DMS 273 (cell line): ENCODE measurements around the gene CCR9.
"Not testable (repeated sequence)": the region's sequence is repeated elsewhere in the genome, so short reads cannot be mapped to it uniquely, and the experiment has no call there.

Source experiments
- DNase-seq: peaks from one replicate; lab custom pipeline; 2025; ENCODE audit not compliant: unreplicated experiment; lab: John Stamatoyannopoulos, UW

Gene CCR9

GRCh38 chr3:45885979-45886705 lies at the start of gene CCR9:
Gene CCR9 (plus strand): TSS chr3:45886543. CDS start chr3:45894934, 8,391 bp downstream.
- DNase-seq, result no peak

DNA sequence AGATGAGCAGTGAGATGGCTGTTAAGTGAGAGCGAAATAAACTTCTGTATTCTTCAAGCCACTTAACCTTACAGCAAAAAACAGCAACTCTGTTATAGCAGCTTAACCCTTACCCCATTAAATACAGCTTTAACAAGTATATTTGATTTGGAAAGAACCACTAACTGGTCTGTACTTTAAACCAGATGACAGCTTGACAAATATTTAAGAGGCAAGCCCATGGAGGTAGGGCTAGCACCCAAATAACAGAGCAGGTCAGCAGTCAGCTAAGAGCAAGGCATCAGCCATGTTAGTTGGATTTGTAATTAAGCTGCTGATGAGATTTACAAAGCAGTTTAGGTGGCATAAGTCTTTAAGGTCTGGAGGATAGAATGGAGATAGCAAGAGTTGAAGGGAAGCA lies 47.9 kb upstream of the CCR9 start:
- no peak for DNase-seq

DNA sequence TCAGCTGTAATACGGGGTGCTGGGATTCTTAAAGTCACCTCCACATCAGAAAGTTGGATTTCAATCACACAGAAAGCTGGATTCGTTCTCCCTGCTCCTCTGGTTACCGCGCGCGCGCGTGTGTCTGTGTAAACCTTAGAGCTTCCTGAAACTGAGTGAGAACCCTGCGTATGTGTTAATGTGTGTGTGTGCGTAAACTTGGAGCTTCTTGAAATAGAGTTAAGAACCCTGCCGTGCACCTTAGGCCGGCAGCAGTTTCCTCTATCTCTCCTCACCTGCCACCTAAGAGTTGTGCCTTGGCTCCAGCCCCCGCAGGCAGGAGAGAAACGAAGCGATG lies 45.0 kb upstream of the CCR9 start:
- DNase-seq, result peak; percentile 45

GRCh38 chr3:45841757-45842491 lies 44.4 kb upstream of the CCR9 start, which contains the start of gene LZTFL1:
Gene LZTFL1 (minus strand): TSS chr3:45842119. CDS start chr3:45841991, 128 bp downstream.
- DNase-seq, result peak; percentile 96

DNA sequence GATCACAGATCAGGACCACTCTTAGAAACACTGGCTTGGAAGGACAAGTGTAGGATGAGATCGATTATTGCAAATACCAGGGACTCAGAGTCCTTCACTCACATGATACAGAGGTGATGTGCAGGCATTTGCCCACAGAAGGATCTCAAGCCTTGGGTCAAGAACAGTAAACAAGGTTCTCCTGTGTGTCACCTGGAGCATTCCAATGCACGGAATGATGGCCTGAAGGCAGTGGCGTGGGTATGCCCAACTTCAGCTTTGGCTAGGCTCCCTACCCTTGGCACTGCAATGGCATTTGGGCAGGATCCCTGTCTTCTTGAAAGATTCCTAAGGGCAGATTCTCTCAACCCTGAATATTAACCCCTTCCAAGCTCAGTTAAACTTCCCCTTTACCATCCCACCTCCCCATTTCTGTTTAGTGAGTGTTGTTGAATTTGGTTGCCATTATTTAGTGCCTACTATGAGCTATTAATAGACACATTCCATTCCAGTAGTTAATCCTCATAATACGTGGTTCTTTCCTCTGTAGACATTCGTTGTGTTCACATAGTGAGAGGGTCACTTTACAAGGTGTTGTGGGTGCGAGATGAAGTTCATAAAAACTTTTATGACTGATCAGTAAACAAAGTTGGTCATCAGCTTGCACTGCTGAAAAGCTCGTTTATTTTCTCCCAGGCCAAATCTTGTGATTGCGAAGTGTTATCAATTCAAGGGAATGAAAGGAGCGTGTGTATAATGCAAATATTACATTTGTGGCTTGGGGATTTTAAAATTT lies 43.3 kb upstream of the CCR9 start:
- DNase-seq, result no peak

- DNase-seq, result no peak
Observed at GRCh38 chr3:45844616-45845015, 41.7 kb upstream of the CCR9 start.

- DNase-seq, result no peak
Observed at GRCh38 chr3:45848392-45848791, 38.0 kb upstream of the CCR9 start.

DNA sequence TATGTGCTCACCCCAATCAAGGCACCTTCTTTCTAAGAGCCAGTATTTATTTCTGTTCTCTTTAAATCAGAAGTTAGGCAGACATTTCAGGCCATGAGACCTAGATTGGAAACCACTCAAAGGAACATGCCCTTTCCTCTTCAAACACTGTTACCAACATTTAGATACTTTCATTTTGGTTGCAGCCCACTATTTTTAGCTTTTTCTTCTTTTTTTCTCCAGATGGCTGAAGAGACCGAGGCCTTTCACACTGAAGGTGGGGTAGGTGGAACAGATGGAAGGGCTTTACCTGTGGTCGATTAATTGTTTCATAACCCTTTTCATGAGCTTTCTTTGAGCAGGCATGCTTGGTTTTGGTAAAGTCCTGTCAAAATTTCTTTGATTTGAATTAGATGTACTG lies 33.5 kb upstream of the CCR9 start:
- no peak for DNase-seq

DNA sequence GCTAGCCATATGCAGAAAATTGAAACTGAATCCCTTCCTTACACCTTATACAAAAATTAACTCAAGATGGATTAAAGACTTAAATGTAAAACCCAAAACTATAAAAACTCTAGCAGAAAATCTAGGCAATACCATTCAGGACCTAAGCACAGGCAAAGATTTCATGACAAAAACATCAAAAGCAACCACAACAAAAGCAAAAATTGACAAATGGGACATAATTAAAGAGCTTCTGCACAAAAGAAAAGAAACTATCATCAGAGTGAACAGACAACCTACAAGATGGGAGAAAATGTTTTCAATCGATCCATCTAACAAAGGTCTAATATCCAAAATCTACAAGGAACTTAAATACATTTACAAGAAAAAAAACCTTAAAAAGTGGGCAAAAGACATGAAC lies 30.0 kb upstream of the CCR9 start:
- not testable (repeated sequence) for DNase-seq

DNA sequence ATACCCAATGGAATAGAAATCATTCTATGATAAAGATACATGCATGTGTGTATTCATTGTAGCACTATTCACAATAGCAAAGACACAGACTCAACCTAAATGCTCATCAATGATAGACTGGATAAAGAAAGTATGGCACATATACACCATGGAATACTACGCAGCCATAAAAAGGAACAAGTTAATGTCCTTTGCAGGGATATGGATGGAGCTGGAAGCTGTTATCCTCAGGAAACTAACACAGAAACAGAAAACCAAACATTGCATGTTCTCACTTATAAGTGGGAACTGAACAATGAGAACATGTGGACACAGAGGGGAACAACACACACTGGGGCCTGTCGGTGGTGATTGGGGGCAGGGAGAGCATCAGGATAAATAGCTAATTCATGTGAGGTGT lies 29.3 kb upstream of the CCR9 start:
- not testable (repeated sequence) for DNase-seq

GRCh38 chr3:45858809-45859543 lies 27.4 kb upstream of the CCR9 start:
- DNase-seq, result no peak

- no peak for DNase-seq
Observed at GRCh38 chr3:45860481-45860880, 25.9 kb upstream of the CCR9 start.

DNA sequence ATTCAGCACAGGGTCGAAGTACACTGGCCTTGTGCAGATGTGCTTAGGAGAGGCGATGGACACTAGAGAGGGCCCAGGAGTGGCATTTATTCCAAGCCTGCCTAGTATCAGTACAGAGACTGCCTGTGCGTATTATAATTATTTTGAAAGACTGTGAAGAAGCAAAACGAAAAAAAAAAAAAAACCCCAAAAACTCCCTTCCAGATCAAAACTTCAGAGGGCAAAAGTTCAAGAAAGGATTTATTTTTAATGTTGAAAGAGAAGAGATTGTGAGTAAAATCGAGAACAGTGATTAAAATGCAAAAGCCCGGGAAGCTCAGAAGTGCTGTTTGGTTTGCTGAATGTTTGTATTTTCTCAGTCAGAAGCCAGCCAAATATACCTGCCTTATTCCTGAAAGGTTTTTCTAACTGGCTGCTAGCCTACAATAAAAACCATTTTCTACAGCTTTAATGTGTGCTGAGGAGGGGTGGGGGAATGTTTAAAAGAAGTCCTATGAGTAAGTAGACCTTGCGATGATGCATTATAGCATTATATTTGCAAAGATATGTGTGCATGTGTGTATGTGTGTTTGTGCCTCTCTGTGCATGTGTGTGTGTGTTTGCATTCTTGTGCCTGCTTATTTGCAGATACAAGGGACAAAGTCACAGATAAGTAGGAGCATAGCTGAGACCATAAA lies 25.2 kb upstream of the CCR9 start:
- DNase-seq, result no peak

DNA sequence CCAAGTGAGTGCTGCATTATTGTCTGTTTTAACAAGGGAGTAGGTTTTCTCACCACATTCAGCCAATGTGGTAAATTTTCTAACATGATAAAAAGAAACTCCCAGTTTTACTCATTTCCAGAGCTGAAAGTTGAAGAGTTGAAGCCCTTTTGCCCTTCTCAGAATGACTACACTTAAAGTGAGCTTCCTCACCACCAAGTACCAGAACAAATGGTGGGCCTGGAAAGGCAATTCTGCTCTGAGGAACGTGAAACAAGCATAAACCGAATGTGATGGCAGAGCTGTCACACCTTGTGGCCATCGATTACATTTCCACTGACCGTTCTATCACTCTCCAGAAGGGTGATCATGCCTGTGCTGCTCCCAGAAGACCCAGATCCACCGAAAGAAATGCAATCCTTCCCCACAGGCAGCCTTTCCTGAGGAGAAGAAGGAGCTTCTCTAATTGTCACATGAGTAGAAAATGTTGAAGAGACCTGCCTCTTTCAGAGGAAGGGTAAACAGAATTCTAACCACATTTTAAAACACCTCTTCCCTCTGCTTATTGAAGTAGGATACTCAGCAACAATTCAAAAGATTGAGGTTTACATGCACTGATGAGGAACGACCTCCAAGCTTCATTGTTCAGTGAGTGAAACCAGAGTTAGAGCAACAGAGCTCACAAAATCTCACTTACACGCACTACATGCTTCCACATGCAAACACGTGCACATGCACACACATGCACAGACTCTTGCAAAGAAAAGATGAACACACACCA lies 21.4 kb upstream of the CCR9 start:
- no peak for DNase-seq

DNA sequence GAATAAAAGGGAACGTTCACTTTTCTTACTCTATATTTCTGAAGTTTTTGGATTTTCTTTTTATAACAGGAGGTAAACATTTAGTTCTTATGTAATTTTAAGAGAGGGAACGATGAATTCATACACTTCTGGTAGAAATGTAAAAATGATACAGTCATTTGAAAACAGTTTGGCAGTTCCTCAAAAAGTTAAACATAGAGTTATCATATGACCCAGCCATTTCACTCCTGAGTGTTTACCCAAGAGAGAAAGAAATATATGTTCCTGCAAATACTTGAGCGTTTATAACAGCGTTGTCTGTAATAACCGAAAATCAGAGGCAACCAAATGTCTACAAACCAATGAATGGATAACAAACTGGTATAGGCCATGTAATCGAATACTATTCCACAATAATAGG lies 20.8 kb upstream of the CCR9 start:
- DNase-seq, result no peak

- no peak for DNase-seq
Observed at GRCh38 chr3:45868213-45868612, 18.1 kb upstream of the CCR9 start.

- no peak for DNase-seq
Observed at GRCh38 chr3:45868650-45869049, 17.7 kb upstream of the CCR9 start.

GRCh38 chr3:45869638-45870037 lies 16.7 kb upstream of the CCR9 start:
- DNase-seq, result no peak

DNA sequence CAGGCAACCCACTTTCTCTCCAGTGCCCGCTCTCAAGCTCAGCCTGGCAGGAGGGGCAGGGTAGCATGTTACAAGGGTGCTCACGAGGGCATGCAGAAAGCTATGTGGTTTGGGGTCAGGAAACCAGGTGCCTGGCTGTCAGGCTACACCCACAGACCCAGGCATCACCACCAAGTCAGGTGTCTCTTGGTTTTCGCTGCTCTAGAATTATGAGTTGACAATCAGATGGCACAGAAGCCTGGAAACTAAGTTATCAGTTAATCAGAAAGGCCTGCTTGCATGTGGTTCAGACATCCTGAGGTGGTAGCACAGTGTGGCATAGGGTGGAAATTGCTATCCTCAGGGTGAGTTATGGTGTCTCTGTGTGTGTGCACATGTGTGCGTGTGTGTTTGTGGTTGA lies 16.2 kb upstream of the CCR9 start:
- DNase-seq, result no peak

GRCh38 chr3:45871780-45872179 lies 14.6 kb upstream of the CCR9 start:
- no peak for DNase-seq
